GM19455 (cell line): ENCODE data around the gene ARL6IP6.

Source experiments
- ATAC-seq: cut with Tn5 transposase; IDR thresholded peaks from one replicate; pipeline ENCODE4 v1.9.1; 2021; ENCODE audit not compliant: unreplicated experiment

ARL6IP6 gene

GRCh38 chr2:152718076-152718908, at the start of gene ARL6IP6:
TSS of gene ARL6IP6 (plus strand) at chr2:152718620. CDS start at chr2:152718625, 5 bp downstream.
- peak; percentile 67 for ATAC-seq

- no peak for ATAC-seq
These were observed 44.1 kb upstream of the ARL6IP6 start for GRCh38 chr2:152674334-152674733.

DNA sequence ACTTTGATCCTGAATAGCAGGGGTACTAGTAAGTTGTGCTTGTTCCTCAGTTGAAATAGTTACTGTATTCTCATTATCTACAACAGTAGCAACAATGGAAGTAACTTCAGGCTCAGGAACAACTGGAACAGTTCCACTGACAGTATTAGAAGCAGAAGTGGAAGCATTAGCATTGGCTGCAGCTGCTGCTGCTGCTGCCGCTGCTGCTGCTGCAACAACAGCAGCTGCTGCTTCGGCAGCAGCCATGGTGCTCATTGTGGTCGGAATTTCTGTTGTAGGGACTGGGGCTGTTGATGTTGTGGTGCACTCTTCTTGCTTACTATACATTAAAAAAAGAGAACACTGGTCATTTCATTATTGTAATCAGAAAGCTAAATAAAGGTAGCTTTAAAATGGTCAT, 42.0 kb upstream of the ARL6IP6 start:
- ATAC-seq, result no peak

- ATAC-seq, result no peak
These were observed 39.6 kb upstream of the ARL6IP6 start for GRCh38 chr2:152678808-152679207.

DNA sequence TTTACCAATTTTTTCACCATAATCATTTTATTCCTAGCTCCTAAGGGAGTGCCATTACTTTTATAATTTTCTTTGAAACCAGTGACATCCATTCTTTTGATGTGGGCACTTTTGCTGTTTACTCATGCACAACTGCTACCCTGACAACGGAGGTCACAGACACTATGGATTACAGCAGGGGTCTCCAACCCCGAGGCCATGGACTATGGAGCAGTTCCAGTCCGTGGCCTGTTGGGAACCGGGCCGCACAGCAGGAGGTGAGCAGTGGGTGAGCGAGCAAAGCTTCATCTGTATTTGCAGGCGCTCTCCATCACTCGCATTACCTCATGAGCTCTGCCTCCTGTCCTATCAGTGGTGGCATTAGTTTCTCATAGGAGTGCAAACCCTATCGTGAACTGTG, 35.8 kb upstream of the ARL6IP6 start:
- ATAC-seq, result no peak

- ATAC-seq, result no peak
These were observed 35.0 kb upstream of the ARL6IP6 start for GRCh38 chr2:152683400-152683799.

- no peak for ATAC-seq
These were observed 32.1 kb upstream of the ARL6IP6 start for GRCh38 chr2:152686321-152686720.

DNA sequence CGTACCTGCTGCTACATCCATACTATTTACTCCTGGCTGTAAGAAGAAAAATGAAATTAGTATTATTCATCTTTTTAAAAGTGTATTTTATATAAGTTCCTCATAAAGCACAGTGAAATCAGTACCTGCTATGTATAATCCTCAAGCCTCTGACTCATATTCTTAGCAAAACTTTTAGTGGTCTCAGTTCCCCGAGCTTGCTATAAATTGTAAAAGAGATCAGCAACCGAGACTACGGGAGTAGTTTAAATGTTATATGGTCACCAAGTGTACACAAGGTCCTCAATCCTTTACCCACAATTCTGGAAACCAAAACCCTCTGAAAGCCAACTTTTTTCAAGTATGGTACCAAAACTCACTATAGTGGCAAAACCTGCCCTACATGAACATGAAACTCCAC, 25.4 kb upstream of the ARL6IP6 start:
- peak; percentile 85 for ATAC-seq

GRCh38 chr2:152694161-152694661, 24.2 kb upstream of the ARL6IP6 start:
- ATAC-seq, result peak; percentile 39

GRCh38 chr2:152695763-152696162, 22.7 kb upstream of the ARL6IP6 start:
- no peak for ATAC-seq

- no peak for ATAC-seq
These were observed 21.9 kb upstream of the ARL6IP6 start for GRCh38 chr2:152696476-152696875.

DNA sequence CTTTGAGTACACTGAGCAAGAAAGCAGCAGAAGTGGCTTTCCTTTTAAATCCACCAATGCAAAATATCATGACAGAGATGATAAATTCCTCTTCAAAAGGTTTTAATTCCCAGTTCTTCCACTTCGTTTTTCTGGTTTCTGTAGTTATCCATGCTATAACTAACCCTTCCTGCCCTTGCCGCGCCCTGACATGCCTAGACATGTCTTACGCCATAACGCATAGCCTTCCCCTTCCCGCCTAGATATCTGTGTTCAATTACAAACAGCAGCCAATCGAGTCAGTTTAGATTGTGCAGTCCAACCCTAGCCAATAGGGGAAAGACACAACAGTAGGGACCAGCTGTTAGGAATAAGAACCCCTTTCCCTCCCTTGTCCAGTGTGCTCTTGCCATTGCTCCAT, 17.2 kb upstream of the ARL6IP6 start:
- no peak for ATAC-seq

DNA sequence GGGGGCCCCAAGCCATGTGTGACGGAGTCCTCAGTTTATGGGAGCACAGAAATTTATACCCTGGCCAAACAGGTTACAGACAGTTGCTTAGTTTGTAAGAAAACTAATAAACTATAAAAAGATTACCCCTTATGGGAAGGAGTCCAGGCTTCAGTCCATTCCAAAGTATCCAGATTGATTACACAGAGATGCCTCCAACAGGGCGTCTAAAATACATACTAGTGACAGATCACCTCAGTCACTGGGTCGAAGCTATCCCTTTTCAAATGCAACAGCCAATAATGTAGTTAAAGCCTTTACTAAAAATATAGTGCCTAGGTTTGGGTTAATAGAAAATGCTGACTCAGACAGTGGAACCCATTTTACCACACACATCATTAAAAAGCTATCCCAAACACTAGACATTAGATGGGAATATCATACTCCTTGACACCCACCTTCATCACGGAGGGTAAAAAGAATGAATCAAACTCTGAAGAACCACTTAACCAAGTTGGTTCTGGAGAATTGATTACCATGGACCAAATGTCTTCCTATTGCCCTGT, 11.9 kb upstream of the ARL6IP6 start:
- no peak for ATAC-seq

DNA sequence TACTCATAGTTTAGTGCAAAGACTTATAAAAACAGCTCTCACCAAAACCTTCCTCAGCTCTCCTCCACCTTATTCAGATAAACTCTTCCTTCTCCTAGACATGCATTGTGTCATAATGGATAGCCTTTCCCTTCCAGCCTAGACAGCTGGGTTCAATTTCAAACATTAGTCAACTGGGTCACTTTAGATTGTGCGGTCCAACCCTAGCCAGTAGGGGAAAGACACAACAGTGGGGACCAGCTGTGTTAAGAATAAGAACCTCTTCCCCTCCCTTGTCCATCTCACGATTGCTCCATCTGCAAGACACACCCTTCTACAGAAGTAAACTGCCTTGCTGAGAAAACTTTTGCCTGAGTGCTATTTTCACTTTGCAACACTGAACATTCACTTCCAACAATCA, 9.7 kb upstream of the ARL6IP6 start:
- no peak for ATAC-seq

DNA sequence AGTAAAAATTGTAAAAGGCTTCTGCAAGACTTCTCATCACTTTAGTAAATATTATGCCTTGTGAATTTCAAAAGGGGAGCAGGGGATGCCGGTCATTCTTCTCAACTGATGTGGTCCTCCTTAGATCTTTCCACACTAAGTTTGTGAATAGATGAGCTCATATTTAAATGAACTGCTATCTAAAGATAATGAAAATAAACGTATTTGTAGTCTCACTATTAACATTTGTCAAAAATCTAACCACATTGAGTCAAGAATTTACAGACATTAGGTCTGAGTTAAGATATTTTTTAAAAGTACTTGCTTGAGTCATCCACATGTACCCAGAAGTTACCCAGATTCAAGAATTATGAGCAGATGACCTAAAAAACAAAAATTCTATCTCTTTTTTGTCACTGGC, 7.7 kb upstream of the ARL6IP6 start:
- no peak for ATAC-seq

- ATAC-seq, result no peak
These were observed 3.3 kb upstream of the ARL6IP6 start for GRCh38 chr2:152715112-152715511.

DNA sequence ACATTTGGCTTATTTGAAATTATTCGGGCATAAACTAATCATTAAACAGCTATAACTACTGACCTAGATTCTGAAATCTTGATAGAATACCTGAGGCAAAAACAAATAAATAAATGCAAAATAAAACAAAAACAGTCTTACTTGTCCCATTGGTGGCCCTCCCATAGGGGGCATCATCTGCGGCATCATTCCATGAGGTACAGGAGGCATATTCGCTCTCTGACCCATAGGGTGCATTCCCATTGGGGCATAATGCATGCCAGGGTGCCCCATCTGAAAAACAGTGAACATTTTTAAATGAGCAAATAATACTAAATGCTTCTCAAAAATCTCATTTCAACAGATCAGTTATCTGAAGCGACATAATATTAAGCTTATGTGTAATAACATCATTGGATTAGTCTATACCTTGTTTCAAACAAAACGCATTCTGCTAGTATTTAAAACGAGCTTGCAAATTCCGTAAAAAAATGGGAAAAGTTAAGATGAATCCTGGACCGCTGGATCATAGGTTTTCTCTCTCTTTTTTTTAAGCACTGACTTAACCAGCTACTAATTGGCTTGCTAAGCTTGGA, 2.5 kb upstream of the ARL6IP6 start:
- no peak for ATAC-seq

DNA sequence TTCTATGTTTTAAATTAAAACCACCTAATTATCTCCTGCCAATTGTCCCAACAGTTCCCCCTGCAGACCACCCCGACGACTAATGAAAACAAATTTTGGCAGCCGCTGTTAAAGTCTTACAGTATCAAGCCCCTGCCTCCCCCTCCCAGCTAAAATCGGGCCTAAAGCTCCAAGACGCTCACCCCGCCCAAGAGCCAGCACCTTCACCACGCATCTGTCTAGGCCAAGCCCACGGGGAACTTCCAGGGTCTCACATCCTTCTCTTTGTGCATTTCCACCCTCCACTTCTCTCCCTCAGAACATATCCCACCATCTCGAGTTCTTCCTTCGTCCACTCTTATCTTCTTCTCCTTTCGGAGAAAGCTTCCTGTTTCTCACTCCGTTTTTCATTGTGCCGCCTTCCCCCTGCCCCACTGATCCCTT, 1.6 kb upstream of the ARL6IP6 start:
- ATAC-seq, result peak; percentile 3

DNA sequence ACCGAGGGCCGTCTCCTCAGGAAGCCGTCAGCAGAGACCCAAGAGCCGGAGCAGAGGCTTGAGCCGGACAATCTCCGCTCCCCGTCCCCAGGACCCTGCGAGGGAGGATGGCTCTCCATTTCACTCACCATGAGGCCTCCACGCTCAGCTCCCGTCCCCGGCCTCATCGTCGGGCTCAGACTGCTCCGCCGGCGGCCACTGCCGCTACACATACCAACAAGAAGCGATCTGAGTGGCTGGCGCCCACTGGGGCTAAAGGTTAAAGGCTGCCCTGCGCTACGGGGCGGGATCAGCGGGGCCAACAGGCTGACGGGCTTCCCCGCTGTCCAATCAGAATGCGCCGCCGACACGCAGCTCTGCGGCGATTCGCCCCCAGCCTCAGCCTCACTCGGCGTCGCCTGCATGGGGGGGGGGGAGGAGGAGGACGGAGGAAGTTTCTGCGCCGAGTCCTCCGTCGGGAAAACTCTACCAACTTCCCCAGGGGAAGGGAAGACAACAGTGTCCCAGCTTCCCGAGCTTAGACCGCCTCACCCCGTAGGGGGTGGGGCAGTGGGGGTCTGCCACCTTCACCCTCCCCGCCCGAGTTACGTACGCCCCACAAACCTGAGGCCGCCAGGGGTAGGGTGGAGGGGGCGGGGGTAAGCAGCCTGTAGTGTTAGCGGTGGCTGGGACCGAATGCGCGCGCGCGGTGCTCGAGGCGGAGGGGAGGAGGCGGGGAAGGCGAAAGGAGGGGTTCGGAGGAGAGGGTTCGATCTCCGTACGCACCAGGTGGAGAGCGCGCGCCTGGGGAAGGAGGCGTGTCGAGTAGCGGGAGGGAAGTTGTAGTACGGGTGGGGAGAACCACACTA, 968 bp upstream of the ARL6IP6 start, which contains the start of gene PRPF40A:
PRPF40A (minus strand) TSS at position 234 of the 848 bp plus-strand sequence; CDS start at position 212, 22 bp downstream.
- peak; percentile 70 for ATAC-seq

GRCh38 chr2:152718909-152719645, 657 bp downstream of the ARL6IP6 start:
- ATAC-seq, result peak; percentile 26
